CD14-positive monocyte (primary cell): ENCODE measurements around the gene EXOC6B. TPM values are rescaled to one million over a fixed set of nuclear protein-coding genes. Genes with fewer than 3 reads are reported as not detected.
A peak's percentile ranks its signal among the peaks of the same experiment; 100 is the strongest.

Experiments
- DNase-seq, 3 donors: peaks; one replicate each; pipeline ENCODE4 v3.0.0-alpha.2; 2011 to 2022
- H2AFZ ChIP-seq: 2 replicates; pipeline ENCODE4 v1.6.0; 2012; ENCODE audit warnings: mild to moderate bottlenecking, low read depth, low read length, inconsistent platforms; ENCODE audit not compliant: insufficient read depth, poor library complexity, severe bottlenecking
- H3K27ac ChIP-seq, 2 donors: 1 replicate in 1 of 2; 2 replicates in 1 of 2; pipeline ENCODE4 v1.5.1; 2012 to 2013; ENCODE audit warnings: low read length in 2 of 2, control low read depth in 1 of 2, inconsistent platforms in 1 of 2, low read depth in 1 of 2, mild to moderate bottlenecking in 1 of 2
- H3K27me3 ChIP-seq, 2 donors: one replicate each; pipeline versions ENCODE4 v1.6.0 to v1.6.1; 2011 to 2013; ENCODE audit warnings: low read length in 2 of 2; ENCODE audit not compliant: control insufficient read depth in 2 of 2, insufficient read depth in 2 of 2
- H3K36me3 ChIP-seq, 2 donors: replicated peaks in 1 of 2; 1 replicate in 1 of 2; 2 replicates in 1 of 2; pipeline versions ENCODE4 v1.5.1 to v1.6.1; 2012 to 2013; ENCODE audit warnings: low read length in 2 of 2, control low read depth in 1 of 2, inconsistent platforms in 1 of 2, mild to moderate bottlenecking in 1 of 2; ENCODE audit not compliant: insufficient read depth in 2 of 2, control insufficient read depth in 1 of 2
- H3K4me1 ChIP-seq, 2 donors: 1 replicate in 1 of 2; 2 replicates in 1 of 2; pipeline versions ENCODE4 v1.5.1 to v1.6.1; 2012 to 2013; ENCODE audit warnings: low read length in 2 of 2, control low read depth in 1 of 2, inconsistent platforms in 1 of 2, mild to moderate bottlenecking in 1 of 2, moderate library complexity in 1 of 2; ENCODE audit not compliant: insufficient read depth in 2 of 2, control insufficient read depth in 1 of 2
- H3K4me2 ChIP-seq: replicated peaks from 2 replicates; pipeline ENCODE3; 2012; ENCODE audit warnings: low read length, moderate library complexity, mild to moderate bottlenecking; ENCODE audit not compliant: poor library complexity, severe bottlenecking; ENCODE audit errors: extremely low read depth
- H3K4me3 ChIP-seq, 3 experiments: fragments of 200-600 bp in 1 of 3; sonication (generic) in 1 of 3; replicated peaks in 1 of 3; 1 replicate in 2 of 3; 2 replicates in 1 of 3; pipeline ENCODE4 v1.5.1; 2011 to 2013; ENCODE audit warnings: low read length in 3 of 3, mild to moderate bottlenecking in 3 of 3, control low read depth in 2 of 3, low read depth in 2 of 3, inconsistent platforms in 1 of 3, moderate library complexity in 1 of 3
- H3K79me2 ChIP-seq: 2 replicates; pipeline ENCODE4 v1.6.0; 2012; ENCODE audit warnings: mild to moderate bottlenecking, control low read depth, inconsistent platforms, low read length, moderate library complexity; ENCODE audit not compliant: insufficient read depth
- H3K9ac ChIP-seq: 2 replicates; pipeline ENCODE4 v1.6.0; 2017; ENCODE audit warnings: low read length, mild to moderate bottlenecking; ENCODE audit not compliant: insufficient read depth, poor library complexity, severe bottlenecking
- H3K9me3 ChIP-seq, 2 donors: replicated peaks in 1 of 2; 1 replicate in 1 of 2; 2 replicates in 1 of 2; pipeline versions ENCODE4 v1.5.1 to v1.6.1; 2012 to 2013; ENCODE audit warnings: low read length in 2 of 2, control low read depth in 1 of 2; ENCODE audit not compliant: control insufficient read depth in 1 of 2, insufficient read depth in 1 of 2
- H4K20me1 ChIP-seq: 2 replicates; pipeline ENCODE4 v1.6.0; 2012; ENCODE audit warnings: mild to moderate bottlenecking, low read length, control low read depth, moderate library complexity; ENCODE audit not compliant: insufficient read depth
- H3K27ac Mint-ChIP-seq, 7 donors: one replicate each; pipeline ENCODE4 v1.8.0; 2020; ENCODE audit warnings: mild to moderate bottlenecking in 7 of 7, mixed read lengths in 7 of 7, moderate library complexity in 6 of 7, inconsistent platforms in 2 of 7
- H3K27me3 Mint-ChIP-seq, 3 donors: one replicate each; pipeline ENCODE4 v1.8.0; 2021 to 2022; ENCODE audit warnings: low read depth in 3 of 3, mild to moderate bottlenecking in 3 of 3, mixed read lengths in 3 of 3, moderate library complexity in 3 of 3, inconsistent platforms in 1 of 3
- H3K36me3 Mint-ChIP-seq, 2 donors: one replicate each; pipeline ENCODE4 v1.8.0; 2020; ENCODE audit warnings: mixed read lengths in 2 of 2, inconsistent platforms in 1 of 2, mild to moderate bottlenecking in 1 of 2
- H3K4me1 Mint-ChIP-seq: one replicate; pipeline ENCODE4 v1.8.0; 2020; ENCODE audit warnings: mild to moderate bottlenecking, mixed read lengths
- H3K4me3 Mint-ChIP-seq, 2 donors: one replicate each; pipeline ENCODE4 v1.8.0; 2020; ENCODE audit warnings: mild to moderate bottlenecking in 2 of 2, mixed read lengths in 2 of 2, moderate library complexity in 1 of 2
- H3K9me3 Mint-ChIP-seq, 7 donors: one replicate each; pipeline ENCODE4 v1.8.0; 2020 to 2022; ENCODE audit warnings: mixed read lengths in 7 of 7, mild to moderate bottlenecking in 6 of 7, moderate library complexity in 6 of 7, inconsistent platforms in 2 of 7
- CTCF ChIP-seq: fragments of 200-600 bp; IDR thresholded peaks from one replicate; pipeline ENCODE4 v1.8.0; 2022; ENCODE audit warnings: antibody characterized with exemption, mild to moderate bottlenecking
- WGBS: methylation state at CpG from one replicate; pipeline ENCODE4 v1.1.5; 2013; ENCODE audit warnings: missing lambda C conversion rate; ENCODE audit not compliant: insufficient coverage; 5-methylcytosine and 5-hydroxymethylcytosine counted together
- intact Hi-C, 2 donors: fragments of 100-400 bp; cut with micrococcal nuclease; formaldehyde crosslinking; loops; one replicate each; pipeline versions ENCODE4 v1.15.0 to v1.15.1; 2023
- polyA plus RNA-seq, 3 donors: library from polyadenylated mRNA; depleted of rRNA in 1 of 3; unstranded in 2 of 3; stranded (reverse) in 1 of 3; fragments of 300-500 nt in 2 of 3; fragments of >200 nt in 1 of 3; fragmentation: Illumina TruSeq in 2 of 3; gene quantifications; 1 replicate in 2 of 3; 2 replicates in 1 of 3; pipeline ENCODE4 v1.2.3, GENCODE V29; 2012 to 2021

Gene EXOC6B
- polyA plus RNA-seq, 3 donors, result 1.8 to 2.8 (median 2.1) TPM

GRCh38 chr2:72579591-72580180 is 246.1 kb downstream of the EXOC6B start:
- peak in 1 of 3 donors; percentile 8 for DNase-seq
- Histone ChIP-seq H3K4me2 (no peak overlapping the region), H4K20me1 (no peaks in the 10 kb centered on the region), H3K4me1 (no peaks in the 10 kb centered on the region), H3K4me3 (no peak overlapping the region), H3K27me3 (no peaks in the 10 kb centered on the region), H2AFZ (no peak overlapping the region), H3K9ac (no peak overlapping the region), H3K9me3 (no peaks in the 10 kb centered on the region), H3K27ac (no peak overlapping the region), H3K79me2 (no peaks in the 10 kb centered on the region), H3K36me3 (no peaks in the 10 kb centered on the region)
- WGBS, result no CpG with 5 or more reads among the region's 1 CpG
- H3K9me3 Mint-ChIP-seq, result no peaks in the 10 kb centered on the region
- TF ChIP-seq CTCF, result peak; percentile 59
- H3K4me3 Mint-ChIP-seq, result no peak overlapping the region
- H3K4me1 Mint-ChIP-seq, result no peaks in the 10 kb centered on the region
- H3K27ac Mint-ChIP-seq, result no peak overlapping the region
- no peaks in the 10 kb centered on the region for H3K36me3 Mint-ChIP-seq
- peaks cover 0 to 3% (median 2%) of the 10 kb centered on the region in 3 donors for H3K27me3 Mint-ChIP-seq
- intact Hi-C loops, result loop anchor here in 1 of 2 donors (2.0 kb wide), 1 partner anchor 655 kb away; no protein-coding TSS in a partner anchor

GRCh38 chr2:72576861-72577260 is 249.0 kb downstream of the EXOC6B start:
- H3K4me2 ChIP-seq, result no peak overlapping the region
- Mint-ChIP-seq H3K36me3 (no peaks in the 10 kb centered on the region), H3K9me3 (no peaks in the 10 kb centered on the region), H3K4me3 (no peak overlapping the region), H3K27ac (no peak overlapping the region), H3K27me3 (peaks cover 0 to 2% (median 0%) of the 10 kb centered on the region in 3 donors), H3K4me1 (no peaks in the 10 kb centered on the region)
- no peak overlapping the region for H3K27ac ChIP-seq
- no peak overlapping the region for H2AFZ ChIP-seq
- H3K27me3 ChIP-seq, result no peaks in the 10 kb centered on the region
- H3K79me2 ChIP-seq, result no peaks in the 10 kb centered on the region
- no peak overlapping the region for H3K4me3 ChIP-seq
- intact Hi-C loops, result no loop called here
- no peak for TF ChIP-seq CTCF
- no peak for DNase-seq
- no peaks in the 10 kb centered on the region for H4K20me1 ChIP-seq
- no peaks in the 10 kb centered on the region for H3K36me3 ChIP-seq
- no peaks in the 10 kb centered on the region for H3K4me1 ChIP-seq
- no peak overlapping the region for H3K9ac ChIP-seq
- no peaks in the 10 kb centered on the region for H3K9me3 ChIP-seq
